AG09309 (cell line): ENCODE results near the gene LRRC25.
"Not testable (repeated sequence)": the region's sequence is repeated elsewhere in the genome, so short reads cannot be mapped to it uniquely, and the experiment has no call there.

Experiments used
- DNase-seq: peaks from one replicate; pipeline ENCODE4 v3.0.0-alpha.2; 2010; ENCODE audit warnings: low read depth
- H3K4me3 ChIP-seq: 2 replicates; pipeline ENCODE4 v1.5.1; 2011; ENCODE audit warnings: mild to moderate bottlenecking, low read depth, low read length, moderate library complexity; ENCODE audit not compliant: control insufficient read depth
- CTCF ChIP-seq: IDR thresholded peaks from 2 replicates; pipeline ENCODE4 v1.5.1; 2011; ENCODE audit warnings: mild to moderate bottlenecking, low read depth, low read length, inconsistent platforms; ENCODE audit not compliant: insufficient read depth, control insufficient read depth; ENCODE audit errors: missing control alignments

LRRC25 gene

GRCh38 chr19:18362934-18363542 lies 34.4 kb downstream of the LRRC25 start:
- H3K4me3 ChIP-seq = no peak overlapping the region
- TF ChIP-seq CTCF = no peak
- no peak for DNase-seq

- no peak overlapping the region for H3K4me3 ChIP-seq
- no peak for DNase-seq
- TF ChIP-seq CTCF = no peak
These were observed 35.8 kb downstream of the LRRC25 start for GRCh38 chr19:18361646-18362045.

- no peak for DNase-seq
- H3K4me3 ChIP-seq = no peak overlapping the region
- TF ChIP-seq CTCF = no peak
These were observed 40.4 kb downstream of the LRRC25 start for GRCh38 chr19:18357041-18357440.

- not testable (repeated sequence) for H3K4me3 ChIP-seq
These were observed 42.7 kb downstream of the LRRC25 start for GRCh38 chr19:18354743-18355142.

GRCh38 chr19:18353378-18354005 lies 43.9 kb downstream of the LRRC25 start:
- TF ChIP-seq CTCF = no peak
- DNase-seq = no peak
- H3K4me3 ChIP-seq = no peak overlapping the region

More at GRCh38 chr19:18354743-18355142, 42.7 kb downstream of the LRRC25 start:
- DNase-seq = not testable (repeated sequence)

GRCh38 chr19:18351544-18351943 lies 45.9 kb downstream of the LRRC25 start:
- no peak for TF ChIP-seq CTCF
- no peak for DNase-seq
- no peak overlapping the region for H3K4me3 ChIP-seq

- H3K4me3 ChIP-seq = no peak overlapping the region
- DNase-seq = no peak
- TF ChIP-seq CTCF = no peak
These were observed 46.9 kb downstream of the LRRC25 start for GRCh38 chr19:18350490-18350889.
